ENCODE results near the gene PRIM1.

The PRIM1 gene

GRCh38 chr12:56688129-56688845 is 63.8 kb downstream of the PRIM1 start, which contains the start of gene PTGES3:
Gene PTGES3, minus strand, starts transcription at chr12:56688284. Its CDS starts 285 bp downstream, at chr12:56687999.
- Histone ChIP-seq H3K4me2 (ENCODE audit: low read length) (peak within 1 kb of the TSS; percentile 81), H3K9me3 (ENCODE audit: insufficient read depth, low read length) (no peaks in the 10 kb centered on the region), H2AFZ (ENCODE audit: low read depth, low read length) (peak within 1 kb of the TSS; percentile 72; the same call in 1 of the 2 replicates), H3K4me3 (ENCODE audit: low read length) (peak within 1 kb of the TSS; percentile 93), H3K27ac (ENCODE audit: low read length) (peak within 1 kb of the TSS; percentile 98), H3K27me3 (ENCODE audit: low read depth, low read length) (no peaks in the 10 kb centered on the region), H3K9ac (ENCODE audit: low read length) (peak within 1 kb of the TSS; percentile 98), H3K4me1 (ENCODE audit: low read length) (peaks cover 7% of the 10 kb centered on the region), H3K79me2 (ENCODE audit: low read length) (peaks cover 57% of the 10 kb centered on the region), H4K20me1 (ENCODE audit: insufficient read depth, low read length) (peaks cover 21% of the 10 kb centered on the region), H3K36me3 (replicated peaks; ENCODE audit: low read depth, low read length) (peaks cover 18% of the 10 kb centered on the region)
- TF ChIP-seq CTCF (IDR thresholded peaks at IDR 0.05; ENCODE audit: low read depth, low read length) (no peak), EZH2phosphoT487 (IDR thresholded peaks at IDR 0.05; ENCODE audit: low read depth) (no peak)

GRCh38 chr12:56687223-56688128 is 64.6 kb downstream of the PRIM1 start:
- Histone ChIP-seq H3K36me3 (replicated peaks; ENCODE audit: low read depth, low read length) (peaks cover 25% of the 10 kb centered on the region), H3K27me3 (ENCODE audit: low read depth, low read length) (no peaks in the 10 kb centered on the region), H3K9me3 (ENCODE audit: insufficient read depth, low read length) (no peaks in the 10 kb centered on the region), H4K20me1 (ENCODE audit: insufficient read depth, low read length) (peaks cover 29% of the 10 kb centered on the region), H2AFZ (ENCODE audit: low read depth, low read length) (no peak overlapping the region), H3K27ac (ENCODE audit: low read length) (peak overlapping the region; percentile 98), H3K4me3 (ENCODE audit: low read length) (peak overlapping the region; percentile 93), H3K4me1 (ENCODE audit: low read length) (peaks cover 14% of the 10 kb centered on the region), H3K4me2 (ENCODE audit: low read length) (peak overlapping the region; percentile 81), H3K9ac (ENCODE audit: low read length) (peak overlapping the region; percentile 98), H3K79me2 (ENCODE audit: low read length) (peaks cover 65% of the 10 kb centered on the region)
- TF ChIP-seq CTCF (IDR thresholded peaks at IDR 0.05; ENCODE audit: low read depth, low read length) (no peak), EZH2phosphoT487 (IDR thresholded peaks at IDR 0.05; ENCODE audit: low read depth) (no peak)

- H3K27ac ChIP-seq (ENCODE audit: low read length) = peak overlapping the region; percentile 98
- no peak overlapping the region for H2AFZ ChIP-seq (ENCODE audit: low read depth, low read length)
- TF ChIP-seq EZH2phosphoT487 (IDR thresholded peaks at IDR 0.05; ENCODE audit: low read depth) (no peak), CTCF (IDR thresholded peaks at IDR 0.05; ENCODE audit: low read depth, low read length) (no peak)
- H3K4me1 ChIP-seq (ENCODE audit: low read length) = peaks cover 28% of the 10 kb centered on the region
- H3K27me3 ChIP-seq (ENCODE audit: low read depth, low read length) = no peaks in the 10 kb centered on the region
- peaks cover 44% of the 10 kb centered on the region for H3K36me3 ChIP-seq (replicated peaks; ENCODE audit: low read depth, low read length)
- peaks cover 89% of the 10 kb centered on the region for H3K79me2 ChIP-seq (ENCODE audit: low read length)
- peak overlapping the region; percentile 42 for H3K9ac ChIP-seq (ENCODE audit: low read length)
- peak overlapping the region; percentile 93 for H3K4me3 ChIP-seq (ENCODE audit: low read length)
- peaks cover 53% of the 10 kb centered on the region for H4K20me1 ChIP-seq (ENCODE audit: insufficient read depth, low read length)
- H3K4me2 ChIP-seq (ENCODE audit: low read length) = peak overlapping the region; percentile 81
- no peaks in the 10 kb centered on the region for H3K9me3 ChIP-seq (ENCODE audit: insufficient read depth, low read length)
These were observed 67.3 kb downstream of the PRIM1 start for GRCh38 chr12:56684745-56685359.
